Left ventricle myocardium inferior (tissue), 1 donor: ENCODE data around the gene RABGGTA. TPM values are rescaled to one million over a fixed set of nuclear protein-coding genes. Genes with fewer than 3 reads are reported as not detected.

Experiments
- DNase-seq: peaks from one replicate; pipeline ENCODE4 v3.0.0-alpha.2; 2020
- H3K27ac ChIP-seq: fragments of 200-600 bp; replicated peaks from 2 replicates; pipeline ENCODE4 v1.8.0; 2021
- H3K27me3 ChIP-seq: fragments of 200-600 bp; 2 replicates; pipeline ENCODE4 v1.8.0; 2021; ENCODE audit warnings: low read depth
- H3K36me3 ChIP-seq: fragments of 200-600 bp; 2 replicates; pipeline ENCODE4 v1.8.0; 2021
- H3K4me1 ChIP-seq: fragments of 200-600 bp; 2 replicates; pipeline ENCODE4 v1.8.0; 2021
- H3K4me3 ChIP-seq: fragments of 200-600 bp; 2 replicates; pipeline ENCODE4 v1.8.0; 2021; ENCODE audit warnings: mild to moderate bottlenecking, moderate library complexity
- H3K9me3 ChIP-seq: fragments of 200-600 bp; replicated peaks from 2 replicates; pipeline ENCODE4 v1.8.0; 2021
- CTCF ChIP-seq: fragments of 200-600 bp; IDR thresholded peaks from 2 replicates; pipeline ENCODE4 v1.8.0; 2021; ENCODE audit warnings: antibody characterized with exemption, mild to moderate bottlenecking, borderline replicate concordance
- intact Hi-C: fragments of 100-400 bp; cut with micrococcal nuclease; formaldehyde crosslinking; loops from one replicate; pipeline ENCODE4 v1.11.0; 2022
- total RNA-seq: library from RNA; stranded (reverse); fragmentation: NEBNext Ultra II Directional; extraction: Animal tissue kit (Norgen Biotek cat#: 25700); gene quantifications from one replicate; pipeline ENCODE4 v1.2.1, GENCODE V29; 2021
- donor health status: DM: no; HTN: yes; CAD: no; lungs with severe emphysema.

RABGGTA gene
- total RNA-seq, 1 donor from 2014 or later, result 22.3 TPM

GRCh38 chr14:24243336-24243836, 28.0 kb downstream of the RABGGTA start:
- no peaks in the 10 kb centered on the region for H3K9me3 ChIP-seq
- no peak for DNase-seq
- H3K27ac ChIP-seq, result peak overlapping the region; percentile 98
- H3K36me3 ChIP-seq, result peaks cover 31% of the 10 kb centered on the region
- H3K4me1 ChIP-seq, result peaks cover 47% of the 10 kb centered on the region
- no peaks in the 10 kb centered on the region for H3K27me3 ChIP-seq
- intact Hi-C loops, result no loop called here
- H3K4me3 ChIP-seq, result peak overlapping the region; percentile 85
- TF ChIP-seq CTCF, result no peak

GRCh38 chr14:24241829-24242443, 29.5 kb downstream of the RABGGTA start:
- H3K27me3 ChIP-seq, result no peaks in the 10 kb centered on the region
- intact Hi-C loops, result no loop called here
- peaks cover 62% of the 10 kb centered on the region for H3K4me1 ChIP-seq
- H3K27ac ChIP-seq, result peak overlapping the region; percentile 98
- H3K36me3 ChIP-seq, result peaks cover 45% of the 10 kb centered on the region
- TF ChIP-seq CTCF, result peak; percentile 78
- no peaks in the 10 kb centered on the region for H3K9me3 ChIP-seq
- H3K4me3 ChIP-seq, result peak overlapping the region; percentile 85
- DNase-seq, result peak; percentile 91

GRCh38 chr14:24240110-24240918, 31.1 kb downstream of the RABGGTA start:
- intact Hi-C loops, result no loop called here
- Histone ChIP-seq H3K27ac (peak overlapping the region; percentile 8), H3K36me3 (peaks cover 62% of the 10 kb centered on the region), H3K4me3 (peak overlapping the region; percentile 85), H3K27me3 (no peaks in the 10 kb centered on the region), H3K9me3 (no peaks in the 10 kb centered on the region), H3K4me1 (peaks cover 62% of the 10 kb centered on the region)
- DNase-seq, result no peak
- TF ChIP-seq CTCF, result no peak

GRCh38 chr14:24238527-24239037, 32.8 kb downstream of the RABGGTA start:
- no peak for DNase-seq
- Histone ChIP-seq H3K27me3 (no peaks in the 10 kb centered on the region), H3K9me3 (no peaks in the 10 kb centered on the region), H3K27ac (no peak overlapping the region), H3K4me3 (no peak overlapping the region), H3K4me1 (peaks cover 76% of the 10 kb centered on the region), H3K36me3 (peaks cover 66% of the 10 kb centered on the region)
- no peak for TF ChIP-seq CTCF
- intact Hi-C loops, result no loop called here

GRCh38 chr14:24238123-24238522, 33.3 kb downstream of the RABGGTA start:
- peaks cover 66% of the 10 kb centered on the region for H3K36me3 ChIP-seq

More at GRCh38 chr14:24238123-24238522, 33.3 kb downstream of the RABGGTA start:
- no peak for TF ChIP-seq CTCF
- Histone ChIP-seq H3K4me3 (no peak overlapping the region), H3K27ac (no peak overlapping the region), H3K9me3 (no peaks in the 10 kb centered on the region), H3K4me1 (peaks cover 76% of the 10 kb centered on the region), H3K27me3 (no peaks in the 10 kb centered on the region)
- intact Hi-C loops, result no loop called here
- DNase-seq, result no peak
